Lower leg skin (tissue), 3 donors: Measurements from ENCODE around the gene E2F1.

ENCODE experiments used
- CTCF ChIP-seq, 3 donors: fragments of 450-650 bp; IDR thresholded peaks; one replicate each; pipeline ENCODE4 v1.5.1; 2016; ENCODE audit warnings: antibody characterized with exemption in 3 of 3, mild to moderate bottlenecking in 3 of 3, moderate library complexity in 2 of 3
- POLR2A ChIP-seq, 2 donors: fragments of 450-650 bp; IDR thresholded peaks; one replicate each; pipeline ENCODE4 v1.6.1; 2016 to 2017; ENCODE audit warnings: antibody characterized with exemption in 2 of 2, mild to moderate bottlenecking in 1 of 2, moderate library complexity in 1 of 2

- TF ChIP-seq CTCF (IDR thresholded peaks at IDR 0.05), result no peak
- no peak for TF ChIP-seq POLR2A (IDR thresholded peaks at IDR 0.05)
These were observed 56.7 kb downstream of the E2F1 start for GRCh38 chr20:33629533-33629932.
